H1 (cell line): ENCODE results near the gene METRN. TPM values are rescaled to one million over a fixed set of nuclear protein-coding genes. Genes with fewer than 3 reads are reported as not detected.

Source experiments
- CTCF ChIA-PET: fragments of 300-600 bp; sonication (Branson Sonifier 250); formaldehyde crosslinking; loops from one replicate; lab custom pipeline; 2021; ENCODE audit not compliant: partially characterized antibody; lab: Charles Lee
- POLR2A ChIA-PET: fragments of 300-600 bp; sonication (Branson Sonifier 250); formaldehyde crosslinking; loops from one replicate; lab custom pipeline; 2021; ENCODE audit warnings: inconsistent platforms; ENCODE audit not compliant: partially characterized antibody; lab: Charles Lee
- DNase-seq, 2 experiments: peaks; one replicate each; pipeline versions ENCODE4 v3.0.0 to v3.0.0-alpha.2; 2010 to 2022; ENCODE audit warnings: low spot score in 2 of 2, low read depth in 1 of 2, mixed read lengths in 1 of 2
- FAIRE-seq: peaks from 2 replicates; lab custom pipeline; 2011; peaks lifted over from hg19 to GRCh38; lab: Jason Lieb, UNC
- H2AFZ ChIP-seq: 2 replicates; pipeline ENCODE4 v1.8.1; 2012; ENCODE audit warnings: low read length, inconsistent platforms
- H2AK5ac ChIP-seq: 2 replicates; pipeline ENCODE4 v1.6.1; 2013; ENCODE audit warnings: low read depth, low read length
- H2BK120ac ChIP-seq: replicated peaks from 2 replicates; pipeline ENCODE3; 2013; ENCODE audit warnings: low read depth, low read length, inconsistent platforms
- H2BK12ac ChIP-seq: 2 replicates; pipeline ENCODE4 v1.6.1; 2013; ENCODE audit warnings: low read depth, low read length
- H2BK15ac ChIP-seq: 2 replicates; pipeline ENCODE4 v1.6.1; 2013; ENCODE audit warnings: low read length
- H2BK20ac ChIP-seq: 2 replicates; pipeline ENCODE4 v1.6.1; 2013; ENCODE audit warnings: low read length
- H2BK5ac ChIP-seq: 2 replicates; pipeline ENCODE4 v1.6.1; 2013; ENCODE audit warnings: low read depth, low read length
- H3K14ac ChIP-seq: 2 replicates; pipeline ENCODE4 v1.6.1; 2013; ENCODE audit warnings: inconsistent platforms; ENCODE audit not compliant: insufficient read length
- H3K18ac ChIP-seq: 2 replicates; pipeline ENCODE4 v1.6.1; 2013; ENCODE audit warnings: low read length; ENCODE audit errors: extremely low read depth
- H3K23ac ChIP-seq: 2 replicates; pipeline ENCODE4 v1.6.1; 2013; ENCODE audit warnings: inconsistent platforms; ENCODE audit not compliant: insufficient read length
- H3K23me2 ChIP-seq: 2 replicates; pipeline ENCODE4 v1.6.1; 2013; ENCODE audit warnings: low read depth, low read length
- H3K27ac ChIP-seq: 2 replicates; pipeline ENCODE4 v1.6.1; 2011; ENCODE audit warnings: low read depth, low read length, inconsistent platforms
- H3K27me3 ChIP-seq, 4 experiments: replicated peaks in 1 of 4; 1 replicate in 1 of 4; 2 replicates in 3 of 4; pipeline versions ENCODE4 v1.6.1 to v1.8.1; 2011 to 2013; ENCODE audit warnings: low read length in 3 of 4, mild to moderate bottlenecking in 3 of 4, inconsistent platforms in 2 of 4, mixed read lengths in 2 of 4, moderate library complexity in 1 of 4; ENCODE audit not compliant: control insufficient read depth in 3 of 4, insufficient read depth in 3 of 4; ENCODE audit errors: extremely low read depth in 1 of 4
- H3K36me3 ChIP-seq, 4 experiments: 2 replicates each; pipeline versions ENCODE4 v1.6.1 to v1.8.1; 2011 to 2013; ENCODE audit warnings: mild to moderate bottlenecking in 4 of 4, low read length in 3 of 4, moderate library complexity in 2 of 4, control low read depth in 1 of 4, inconsistent platforms in 1 of 4; ENCODE audit not compliant: insufficient read depth in 4 of 4, control insufficient read depth in 2 of 4
- H3K4ac ChIP-seq: replicated peaks from 2 replicates; pipeline ENCODE3; 2013; ENCODE audit warnings: low read length, low read depth, mixed read lengths, inconsistent platforms; ENCODE audit not compliant: insufficient read length
- H3K4me1 ChIP-seq, 4 experiments: replicated peaks in 1 of 4; 1 replicate in 1 of 4; 2 replicates in 3 of 4; pipeline versions ENCODE4 v1.6.1 to v1.8.1; 2011 to 2013; ENCODE audit warnings: low read length in 3 of 4, inconsistent platforms in 2 of 4, mixed read lengths in 1 of 4; ENCODE audit not compliant: insufficient read depth in 4 of 4, control insufficient read depth in 3 of 4
- H3K4me2 ChIP-seq, 2 experiments: 2 replicates each; pipeline versions ENCODE4 v1.6.1 to v1.8.1; 2011 to 2013; ENCODE audit warnings: low read depth in 2 of 2, low read length in 2 of 2, control low read depth in 1 of 2, inconsistent platforms in 1 of 2, mild to moderate bottlenecking in 1 of 2; ENCODE audit not compliant: insufficient read depth in 1 of 2
- H3K4me3 ChIP-seq, 4 experiments: fragments of 200-600, 300-600 bp in 1 of 4; sonication (generic), shearing (Covaris generic), sonication (Bioruptor Twin) in 1 of 4; 2 replicates each; pipeline versions ENCODE4 v1.5.1 to v1.8.1; 2011 to 2016; ENCODE audit warnings: low read length in 4 of 4, low read depth in 3 of 4, control low read depth in 2 of 4, inconsistent platforms in 2 of 4, mild to moderate bottlenecking in 2 of 4, mixed read lengths in 1 of 4, moderate library complexity in 1 of 4; ENCODE audit not compliant: insufficient read depth in 2 of 4; ENCODE audit errors: extremely low read depth in 1 of 4
- H3K56ac ChIP-seq: replicated peaks from 2 replicates; pipeline ENCODE3; 2013; ENCODE audit warnings: low read depth, mild to moderate bottlenecking, mixed read lengths, low read length, inconsistent platforms; ENCODE audit not compliant: insufficient read length
- H3K79me1 ChIP-seq: 2 replicates; pipeline ENCODE4 v1.6.1; 2013; ENCODE audit warnings: low read depth, low read length, control low read depth
- H3K79me2 ChIP-seq, 2 experiments: 2 replicates each; pipeline versions ENCODE4 v1.6.1 to v1.8.1; 2012 to 2013; ENCODE audit warnings: low read length in 2 of 2, mild to moderate bottlenecking in 2 of 2, inconsistent platforms in 1 of 2; ENCODE audit not compliant: insufficient read depth in 2 of 2, control insufficient read depth in 1 of 2
- H3K9ac ChIP-seq, 4 experiments: replicated peaks in 1 of 4; 1 replicate in 1 of 4; 2 replicates in 3 of 4; pipeline versions ENCODE4 v1.6.1 to v1.8.1; 2011 to 2013; ENCODE audit warnings: low read depth in 3 of 4, low read length in 3 of 4, control low read depth in 2 of 4, mild to moderate bottlenecking in 2 of 4, moderate library complexity in 2 of 4, inconsistent platforms in 1 of 4; ENCODE audit errors: extremely low read depth in 1 of 4
- H3K9me3 ChIP-seq, 2 experiments: 2 replicates each; pipeline versions ENCODE4 v1.6.1 to v1.8.1; 2012 to 2013; ENCODE audit warnings: mild to moderate bottlenecking in 2 of 2, moderate library complexity in 2 of 2, control low read depth in 1 of 2, inconsistent platforms in 1 of 2, low read depth in 1 of 2, low read length in 1 of 2, mixed read lengths in 1 of 2; ENCODE audit not compliant: insufficient read depth in 2 of 2
- H4K20me1 ChIP-seq, 2 experiments: replicated peaks in 1 of 2; 2 replicates each; pipeline versions ENCODE3 to v1.8.1; 2011 to 2013; ENCODE audit warnings: inconsistent platforms in 2 of 2, low read length in 2 of 2, mild to moderate bottlenecking in 1 of 2; ENCODE audit not compliant: insufficient read depth in 2 of 2, control insufficient read depth in 1 of 2
- H4K5ac ChIP-seq: 2 replicates; pipeline ENCODE4 v1.6.1; 2013; ENCODE audit warnings: low read length, low read depth, mixed read lengths, inconsistent platforms; ENCODE audit not compliant: insufficient read length
- H4K8ac ChIP-seq: 2 replicates; pipeline ENCODE4 v1.8.0; 2013; ENCODE audit warnings: mild to moderate bottlenecking, moderate library complexity, low read length, inconsistent platforms; ENCODE audit not compliant: insufficient read depth; ENCODE audit errors: extremely low read depth
- H4K91ac ChIP-seq: replicated peaks from 2 replicates; pipeline ENCODE3; 2013; ENCODE audit warnings: low read length, mixed read lengths, inconsistent platforms; ENCODE audit not compliant: insufficient read length
- HDAC2 ChIP-seq, 2 experiments: fragments of 300-600 bp in 1 of 2; sonication (generic) in 1 of 2; IDR thresholded peaks; 2 replicates each; pipeline ENCODE4 v1.6.1; 2011 to 2012; ENCODE audit warnings: low read depth in 2 of 2, low read length in 2 of 2, mild to moderate bottlenecking in 2 of 2, moderate library complexity in 2 of 2, borderline replicate concordance in 1 of 2, inconsistent platforms in 1 of 2
- JUND ChIP-seq: IDR thresholded peaks from 2 replicates; pipeline ENCODE4 v1.6.1; 2011; ENCODE audit warnings: mild to moderate bottlenecking, improper control_type of control experiment, low read length
- KDM5A ChIP-seq: fragments of 200-600 bp; IDR thresholded peaks from 2 replicates; pipeline ENCODE4 v1.7.1; 2012; ENCODE audit warnings: mild to moderate bottlenecking, low read length, inconsistent platforms, mixed read lengths
- POU5F1 ChIP-seq: IDR thresholded peaks from 2 replicates; pipeline ENCODE4 v1.6.1; 2011; ENCODE audit warnings: low read depth, mild to moderate bottlenecking, low read length, moderate library complexity
- RFX5 ChIP-seq: IDR thresholded peaks from 2 replicates; pipeline ENCODE4 v1.6.1; 2011; ENCODE audit warnings: low read depth, low read length, improper control_type of control experiment, borderline replicate concordance
- SRF ChIP-seq: IDR thresholded peaks from 2 replicates; pipeline ENCODE4 v1.6.1; 2011; ENCODE audit warnings: mild to moderate bottlenecking, low read depth, low read length, moderate library complexity
- TAF1 ChIP-seq: IDR thresholded peaks from 2 replicates; pipeline ENCODE4 v1.6.1; 2011; ENCODE audit warnings: mild to moderate bottlenecking, low read depth, low read length
- TCF12 ChIP-seq: IDR thresholded peaks from 2 replicates; pipeline ENCODE4 v1.6.1; 2011; ENCODE audit warnings: low read depth, mild to moderate bottlenecking, low read length
- WGBS, 2 experiments: shearing (Covaris generic) in 1 of 2; methylation state at CpG; one replicate each; pipeline versions ENCODE4 v1.1.6 to v1.1.7; 2013 to 2015; ENCODE audit warnings: low lambda C conversion rate in 2 of 2, mixed read lengths in 2 of 2, inconsistent platforms in 1 of 2, low coverage in 1 of 2, missing lambda C conversion rate in 1 of 2; ENCODE audit not compliant: insufficient replicate concordance in 2 of 2, insufficient coverage in 1 of 2, insufficient read length in 1 of 2; ENCODE audit errors: extremely low coverage in 1 of 2, missing lambda C conversion rate in 1 of 2; 5-methylcytosine and 5-hydroxymethylcytosine counted together
- polyA plus RNA-seq, 7 experiments: library from polyadenylated mRNA; depleted of rRNA in 3 of 7; stranded (reverse) in 5 of 7; unstranded in 2 of 7; fragments of >200 nt in 5 of 7; fragments of 200-250 nt in 2 of 7; gene quantifications; 1 replicate in 5 of 7; 2 replicates in 1 of 7; 4 replicates in 1 of 7; pipeline versions ENCODE4 v1.2.1 to v1.2.3, GENCODE V29; 2011 to 2013; ENCODE audit warnings: missing spikeins in 2 of 7, mixed read lengths in 2 of 7
- total RNA-seq: library from RNA; stranded (reverse); fragmentation: NEBNext Ultra II Directional; extraction: Animal tissue kit (Norgen Biotek cat#: 25700); gene quantifications from 2 replicates; pipeline ENCODE4 v1.2.1, GENCODE V29; 2021
- TF ChIP-seq, protein P1 (sequence below): IDR thresholded peaks from 2 replicates; pipeline ENCODE4 v1.6.1; 2012; ENCODE audit warnings: low read length, inconsistent platforms

The METRN gene
- total and polyA plus RNA-seq, 2 of the 8 experiments (the other 6 are each of a cell fraction or from before 2014, with no cell fraction given) = 18.7 to 25.8 TPM

DNA sequence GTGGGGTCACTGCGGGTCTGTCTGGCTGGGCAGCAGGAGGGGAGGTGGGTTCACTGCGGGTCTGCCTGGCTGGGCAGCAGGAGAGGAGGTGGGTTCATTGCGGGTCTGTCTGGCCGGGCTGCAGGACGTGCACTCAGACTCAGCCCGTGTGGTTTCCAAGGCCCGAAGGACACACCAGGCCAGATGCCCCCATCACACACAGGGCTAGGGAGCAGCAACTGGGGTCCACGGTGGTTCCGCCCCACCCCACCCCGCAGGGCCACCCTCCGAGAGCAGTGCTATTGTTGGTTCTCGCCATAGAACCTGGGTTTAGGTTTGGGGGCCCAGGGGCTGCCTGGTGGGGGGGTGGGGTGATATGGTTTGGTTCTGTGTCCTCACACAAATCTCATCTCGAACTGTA is 31.7 kb downstream of the METRN start:
- Histone ChIP-seq H3K27ac (no peak overlapping the region), H4K5ac (no peak overlapping the region), H2AFZ (no peak overlapping the region), H3K56ac (no peak overlapping the region), H3K18ac (no peak overlapping the region), H3K4me3 (no peak overlapping the region), H2BK120ac (no peak overlapping the region), H2AK5ac (no peak overlapping the region), H3K9ac (no peak overlapping the region), H3K79me1 (no peaks in the 10 kb centered on the region), H3K14ac (no peak overlapping the region), H4K8ac (no peak overlapping the region; the same call in 1 of the 2 replicates), H2BK20ac (no peak overlapping the region), H3K9me3 (no peaks in the 10 kb centered on the region), H3K4me2 (no peak overlapping the region), H3K23me2 (no peaks in the 10 kb centered on the region), H4K91ac (no peak overlapping the region), H3K36me3 (no peaks in the 10 kb centered on the region), H3K4ac (no peak overlapping the region), H2BK12ac (no peak overlapping the region), H4K20me1 (no peaks in the 10 kb centered on the region), H3K79me2 (no peaks in the 10 kb centered on the region), H2BK5ac (no peak overlapping the region), H3K27me3 (no peaks in the 10 kb centered on the region), H3K4me1 (peaks cover 1 to 7% (median 5%) of the 10 kb centered on the region in 4 experiments; a peak in 5 of 7 replicates), H3K23ac (no peak overlapping the region), H2BK15ac (no peak overlapping the region)
- no peak for TF ChIP-seq HDAC2 (IDR thresholded peaks at IDR 0.05; ENCODE audit: borderline replicate concordance in 1 of 2, low read depth in 2 of 2, low read length in 2 of 2)
- no peak for TF ChIP-seq POU5F1
- TF ChIP-seq JUND = no peak
- TF ChIP-seq TAF1 = no peak
- TF ChIP-seq KDM5A = no peak
- no peak for TF ChIP-seq TCF12
- TF ChIP-seq SRF = no peak
- TF ChIP-seq, protein P1, sequence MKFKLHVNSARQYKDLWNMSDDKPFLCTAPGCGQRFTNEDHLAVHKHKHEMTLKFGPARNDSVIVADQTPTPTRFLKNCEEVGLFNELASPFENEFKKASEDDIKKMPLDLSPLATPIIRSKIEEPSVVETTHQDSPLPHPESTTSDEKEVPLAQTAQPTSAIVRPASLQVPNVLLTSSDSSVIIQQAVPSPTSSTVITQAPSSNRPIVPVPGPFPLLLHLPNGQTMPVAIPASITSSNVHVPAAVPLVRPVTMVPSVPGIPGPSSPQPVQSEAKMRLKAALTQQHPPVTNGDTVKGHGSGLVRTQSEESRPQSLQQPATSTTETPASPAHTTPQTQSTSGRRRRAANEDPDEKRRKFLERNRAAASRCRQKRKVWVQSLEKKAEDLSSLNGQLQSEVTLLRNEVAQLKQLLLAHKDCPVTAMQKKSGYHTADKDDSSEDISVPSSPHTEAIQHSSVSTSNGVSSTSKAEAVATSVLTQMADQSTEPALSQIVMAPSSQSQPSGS = no peak
- no peak for TF ChIP-seq RFX5
- DNase-seq (no peak), FAIRE-seq (no peak)
- ChIA-PET POLR2A (interaction anchor here (1.3 to 1.5 kb wide), 3 partner anchors 10 to 42 kb away, joined by 3 to 4 read pairs (median 4); partner anchors contain the start of genes CHTF18, MSLN and RPUSD1), CTCF (interaction anchor here (1.1 to 35.8 kb wide), 4 partner anchors 14 to 310 kb away, joined by 5 to 977 read pairs (median 52); partner anchors contain the start of genes ANTKMT, CCDC78, FBXL16 and HAGHL)
- 90% methylated on average over 13 of the region's 13 CpGs; no CpG with 5 or more reads in 1 of the 2 experiments for WGBS, 2 experiments
